Psoas muscle (tissue), 8 donors: Measurements from ENCODE around the gene SPAG17. TPM values are rescaled to one million over a fixed set of nuclear protein-coding genes. Genes with fewer than 3 reads are reported as not detected.

Experiments
- ATAC-seq, 4 donors: fragments of 200-7000 bp; cut with Tn5 transposase; one replicate each; pipeline ENCODE4 v1.9.1; 2020; ENCODE audit warnings: moderate library complexity in 3 of 4, mild to moderate bottlenecking in 2 of 4
- DNase-seq, 2 donors: peaks; one replicate each; pipeline ENCODE4 v3.0.0-alpha.2; 2020
- H3K27ac ChIP-seq: fragments of 200-600 bp; one replicate; pipeline ENCODE4 v1.8.0; 2022
- H3K27me3 ChIP-seq, 3 donors: fragments of 200-600 bp in 1 of 3; one replicate each; pipeline versions ENCODE4 v1.6.1 to v1.8.0; 2013 to 2022; ENCODE audit warnings: low read length in 2 of 3, mild to moderate bottlenecking in 2 of 3, moderate library complexity in 1 of 3; ENCODE audit not compliant: insufficient read depth in 3 of 3
- H3K36me3 ChIP-seq, 2 donors: fragments of 200-600 bp in 1 of 2; one replicate each; pipeline versions ENCODE4 v1.6.1 to v1.8.0; 2013 to 2022; ENCODE audit warnings: low read depth in 1 of 2, mild to moderate bottlenecking in 1 of 2, moderate library complexity in 1 of 2; ENCODE audit not compliant: insufficient read depth in 1 of 2
- H3K4me1 ChIP-seq: fragments of 200-600 bp; one replicate; pipeline ENCODE4 v1.8.0; 2022
- H3K4me3 ChIP-seq: fragments of 200-600 bp; one replicate; pipeline ENCODE4 v1.8.0; 2022; ENCODE audit warnings: mild to moderate bottlenecking
- H3K9me3 ChIP-seq: fragments of 200-600 bp; one replicate; pipeline ENCODE4 v1.8.0; 2022
- WGBS, 3 donors: extraction: QIAGEN DNeasy Blood & Tissue Kit; methylation state at CpG; one replicate each; pipeline versions ENCODE4 v1.1.6 to v1.1.7; 2013; 5-methylcytosine and 5-hydroxymethylcytosine counted together
- intact Hi-C, 2 donors: fragments of 100-400 bp; cut with DNase I; formaldehyde crosslinking; loops; one replicate each; pipeline versions ENCODE4 v1.11.0 to v1.14.2; 2022
- polyA plus RNA-seq, 3 donors: library from polyadenylated mRNA; stranded (reverse); fragments of 200-250 nt; gene quantifications; one replicate each; pipeline ENCODE4 v1.2.3, GENCODE V29; 2013
- total RNA-seq, 4 donors: library from RNA; stranded (reverse); fragmentation: NEBNext Ultra II Directional in 2 of 4; extraction: Animal tissue kit (Norgen Biotek cat#: 25700) in 2 of 4; gene quantifications; one replicate each; pipeline versions ENCODE4 v1.2.1 to v1.2.4, GENCODE V29; 2021 to 2023
- TF ChIP-seq, protein P1 (sequence below): fragments of 200-600 bp; IDR thresholded peaks from one replicate; pipeline ENCODE4 v1.8.0; 2022; ENCODE audit warnings: antibody characterized with exemption
- donor health status: healthy with polysubstance abuse.
- donor health status: DM: no; HTN: no; CAD: no; lungs with moderate emphysema.
- donor health status: Bipolar disorder and iron deficiency.
- donor health status: healthy.
- donor health status: DM: yes; HTN: yes; CAD: no.
- donor health status: DM: no; HTN: no; CAD: no.
- donor health status: DM: no; HTN: no; CAD: no.
- donor health status: DM: yes; HTN: yes; CAD: no.

Gene SPAG17
- total and polyA plus RNA-seq, 7 donors: 0.03 to 0.46 (median 0.09) TPM; not detected in 3

DNA sequence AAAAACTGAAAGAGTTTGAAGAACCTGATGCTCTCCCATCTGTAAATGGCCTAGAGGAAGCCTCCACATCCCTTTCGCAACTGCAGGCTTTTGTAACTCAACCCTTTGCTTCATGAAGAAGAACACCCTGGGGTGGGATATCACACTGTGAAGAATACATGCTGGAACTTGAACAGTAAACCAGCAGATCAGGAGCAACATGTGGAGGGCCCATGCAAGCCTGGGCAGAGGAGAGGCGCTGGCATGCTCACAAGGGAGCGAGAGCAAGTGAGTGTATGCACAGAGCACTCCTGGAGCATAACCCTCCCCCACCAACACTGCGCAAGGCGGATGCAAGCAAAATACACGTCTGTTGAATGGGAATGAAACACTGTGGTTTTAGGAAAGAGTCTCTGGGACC lies 24.6 kb upstream of the SPAG17 start:
- H3K4me3 ChIP-seq: no peak overlapping the region
- no peak overlapping the region for H3K27ac ChIP-seq
- TF ChIP-seq, protein P1, sequence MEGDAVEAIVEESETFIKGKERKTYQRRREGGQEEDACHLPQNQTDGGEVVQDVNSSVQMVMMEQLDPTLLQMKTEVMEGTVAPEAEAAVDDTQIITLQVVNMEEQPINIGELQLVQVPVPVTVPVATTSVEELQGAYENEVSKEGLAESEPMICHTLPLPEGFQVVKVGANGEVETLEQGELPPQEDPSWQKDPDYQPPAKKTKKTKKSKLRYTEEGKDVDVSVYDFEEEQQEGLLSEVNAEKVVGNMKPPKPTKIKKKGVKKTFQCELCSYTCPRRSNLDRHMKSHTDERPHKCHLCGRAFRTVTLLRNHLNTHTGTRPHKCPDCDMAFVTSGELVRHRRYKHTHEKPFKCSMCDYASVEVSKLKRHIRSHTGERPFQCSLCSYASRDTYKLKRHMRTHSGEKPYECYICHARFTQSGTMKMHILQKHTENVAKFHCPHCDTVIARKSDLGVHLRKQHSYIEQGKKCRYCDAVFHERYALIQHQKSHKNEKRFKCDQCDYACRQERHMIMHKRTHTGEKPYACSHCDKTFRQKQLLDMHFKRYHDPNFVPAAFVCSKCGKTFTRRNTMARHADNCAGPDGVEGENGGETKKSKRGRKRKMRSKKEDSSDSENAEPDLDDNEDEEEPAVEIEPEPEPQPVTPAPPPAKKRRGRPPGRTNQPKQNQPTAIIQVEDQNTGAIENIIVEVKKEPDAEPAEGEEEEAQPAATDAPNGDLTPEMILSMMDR: no peak
- peaks cover 10% of the 10 kb centered on the region for H3K4me1 ChIP-seq
- intact Hi-C loops: no loop called here
- no peaks in the 10 kb centered on the region for H3K27me3 ChIP-seq
- DNase-seq (no peak), ATAC-seq (no peak)
- no peaks in the 10 kb centered on the region for H3K36me3 ChIP-seq
- WGBS, 3 donors: 82 to 87% (median 83%) methylated on average over 6 of the region's 6 CpGs
- H3K9me3 ChIP-seq: peaks cover 4% of the 10 kb centered on the region

DNA sequence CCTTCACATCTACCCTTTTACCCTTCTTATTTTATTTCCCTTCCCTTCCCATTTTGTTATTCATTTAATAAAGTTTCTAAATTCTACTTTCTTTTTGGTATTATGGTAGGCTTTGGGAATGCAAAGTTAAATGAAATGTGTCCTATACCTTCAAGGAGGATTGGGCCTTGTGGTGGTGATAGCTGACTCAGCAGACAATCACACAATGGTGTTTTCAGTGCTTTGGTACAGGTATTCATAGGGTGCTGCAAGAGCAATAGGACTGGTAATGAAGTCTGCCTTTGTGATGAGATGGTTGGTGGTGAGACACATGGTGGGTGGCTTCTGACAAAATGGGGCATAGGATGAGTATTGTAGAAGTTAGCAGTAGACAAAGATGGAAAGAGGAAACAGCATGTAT lies 21.9 kb upstream of the SPAG17 start:
- Histone ChIP-seq H3K9me3 (no peaks in the 10 kb centered on the region), H3K4me3 (no peak overlapping the region), H3K27me3 (no peaks in the 10 kb centered on the region), H3K36me3 (no peaks in the 10 kb centered on the region), H3K27ac (no peak overlapping the region), H3K4me1 (peaks cover 14% of the 10 kb centered on the region)
- TF ChIP-seq, protein P1: no peak
- no peak for DNase-seq
- no peak for ATAC-seq
- intact Hi-C loops: no loop called here

DNA sequence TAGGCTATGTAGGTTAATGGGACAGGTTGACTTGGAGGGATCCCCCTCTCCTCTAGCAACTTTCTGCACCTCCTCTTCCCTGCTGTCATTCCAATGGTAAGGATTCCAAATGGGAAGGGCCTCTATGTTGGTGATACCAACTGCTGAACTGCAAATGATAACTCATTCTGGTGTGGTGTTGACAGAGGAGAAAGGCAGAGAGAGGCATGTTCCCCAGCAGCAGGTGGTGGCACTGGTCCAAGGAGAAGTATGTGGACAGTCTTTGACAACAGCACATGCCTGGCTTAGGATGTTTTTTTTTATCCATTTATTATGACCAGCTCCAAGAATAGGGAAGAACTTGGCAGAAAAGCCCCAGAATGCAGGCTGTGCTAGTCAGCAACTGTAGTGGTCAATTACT lies 19.6 kb upstream of the SPAG17 start:
- TF ChIP-seq, protein P1: no peak
- H3K4me1 ChIP-seq: peaks cover 14% of the 10 kb centered on the region
- no peaks in the 10 kb centered on the region for H3K27me3 ChIP-seq
- H3K9me3 ChIP-seq: no peaks in the 10 kb centered on the region
- no peaks in the 10 kb centered on the region for H3K36me3 ChIP-seq
- ATAC-seq: peak; percentile 78 to 82 (median 81)
- no peak overlapping the region for H3K4me3 ChIP-seq
- intact Hi-C loops: no loop called here
- DNase-seq: peak in 1 of 2 donors; percentile 18
- no peak overlapping the region for H3K27ac ChIP-seq

DNA sequence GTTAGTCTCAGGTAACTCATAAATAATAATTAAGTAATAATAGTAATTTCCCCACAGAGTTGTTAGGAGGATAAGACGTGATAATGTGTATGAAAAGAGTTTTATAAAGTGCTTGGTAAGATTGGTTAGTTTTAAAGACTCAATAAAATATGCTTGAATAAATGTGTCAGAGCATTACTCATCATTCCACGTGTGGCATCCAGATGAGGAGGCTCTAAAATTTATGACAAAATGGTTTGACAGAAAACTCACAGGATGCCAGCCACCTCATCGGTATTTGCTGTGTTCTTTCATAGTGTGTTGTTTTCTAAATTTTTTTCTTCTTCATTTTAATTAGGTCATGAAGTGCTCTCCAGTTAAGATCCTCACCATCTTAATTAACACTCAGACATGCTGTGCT lies 19.1 kb upstream of the SPAG17 start:
- TF ChIP-seq, protein P1: no peak

DNA sequence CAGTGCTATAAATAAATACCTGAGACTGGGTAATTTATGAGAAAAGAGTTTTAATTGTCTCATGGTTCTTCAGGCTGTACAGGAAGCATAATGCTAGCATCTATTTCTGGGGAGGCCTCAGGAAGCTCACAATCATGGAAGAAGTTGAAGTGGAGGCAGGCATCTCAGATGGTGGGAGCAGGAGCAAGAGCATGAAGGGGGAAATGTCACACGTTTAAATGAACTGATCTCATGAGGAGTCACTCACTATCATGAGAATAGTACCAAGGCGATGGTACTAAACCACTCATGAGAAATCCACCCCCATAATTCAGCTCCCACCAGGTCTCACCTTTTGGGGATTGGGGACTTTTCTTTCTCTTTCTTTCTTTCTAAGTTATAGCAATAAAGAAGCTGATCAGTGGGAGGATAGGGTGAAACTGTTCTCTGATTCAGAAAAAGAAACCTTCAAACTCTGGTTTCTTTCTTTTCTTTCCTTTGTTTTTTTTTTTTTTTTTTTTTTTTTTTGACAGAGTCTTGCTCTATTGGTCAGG lies 17.1 kb upstream of the SPAG17 start:
- no peaks in the 10 kb centered on the region for H3K36me3 ChIP-seq
- H3K27me3 ChIP-seq: no peaks in the 10 kb centered on the region
- no peak overlapping the region for H3K27ac ChIP-seq
- intact Hi-C loops: no loop called here
- no peak overlapping the region for H3K4me3 ChIP-seq
- ATAC-seq (no peak), DNase-seq (no peak)
- WGBS, 3 donors: 64 to 91% (median 83%) methylated on average over 2 of the region's 2 CpGs
- no peaks in the 10 kb centered on the region for H3K9me3 ChIP-seq
- H3K4me1 ChIP-seq: peaks cover 14% of the 10 kb centered on the region
- TF ChIP-seq, protein P1: no peak

More for the DNA sequence above, 19.1 kb upstream of the SPAG17 start:
- DNase-seq (no peak), ATAC-seq (no peak)
- H3K9me3 ChIP-seq: no peaks in the 10 kb centered on the region
- H3K4me1 ChIP-seq: peaks cover 14% of the 10 kb centered on the region
- H3K36me3 ChIP-seq: no peaks in the 10 kb centered on the region
- 53 to 59% (median 58%) methylated on average over 3 of the region's 3 CpGs for WGBS, 3 donors
- no peak overlapping the region for H3K27ac ChIP-seq
- intact Hi-C loops: no loop called here
- H3K27me3 ChIP-seq: no peaks in the 10 kb centered on the region
- H3K4me3 ChIP-seq: no peak overlapping the region
